ENCODE measurements around the gene RCOR2.
A peak's percentile ranks its signal among the peaks of the same experiment; 100 is the strongest.

Gene RCOR2

GRCh38 chr11:63911440-63911839 lies 5.5 kb downstream of the RCOR2 start:
- H3K36me3 Mint-ChIP-seq (ENCODE audit: low read depth), result peaks cover 7% of the 10 kb centered on the region
- no peaks in the 10 kb centered on the region for H3K27me3 Mint-ChIP-seq (ENCODE audit: low read depth)

GRCh38 chr11:63910675-63911074 lies 6.3 kb downstream of the RCOR2 start:
- TF ChIP-seq CTCF (IDR thresholded peaks at IDR 0.05; ENCODE audit: unreplicated experiment in 3 of 3), result no peak
- H3K36me3 Mint-ChIP-seq (ENCODE audit: low read depth), result peaks cover 11% of the 10 kb centered on the region

More at GRCh38 chr11:63911440-63911839, 5.5 kb downstream of the RCOR2 start:
- H3K4me1 Mint-ChIP-seq, result peaks cover 34% of the 10 kb centered on the region
- TF ChIP-seq CTCF (IDR thresholded peaks at IDR 0.05; ENCODE audit: unreplicated experiment in 3 of 3), result no peak
- H3K27ac Mint-ChIP-seq, result peak overlapping the region in 2 of 3 experiments; percentile 11 to 68
- H3K9me3 Mint-ChIP-seq, result no peaks in the 10 kb centered on the region
- no peak overlapping the region for H3K4me3 Mint-ChIP-seq

GRCh38 chr11:63909591-63910506 lies 7.1 kb downstream of the RCOR2 start:
- no peak for TF ChIP-seq CTCF (IDR thresholded peaks at IDR 0.05; ENCODE audit: unreplicated experiment in 3 of 3)
- H3K27ac Mint-ChIP-seq, result peak overlapping the region; percentile 40 to 59 (median 46)
- H3K27me3 Mint-ChIP-seq (ENCODE audit: low read depth), result no peaks in the 10 kb centered on the region
- H3K4me1 Mint-ChIP-seq, result peaks cover 34% of the 10 kb centered on the region
- no peaks in the 10 kb centered on the region for H3K9me3 Mint-ChIP-seq
- H3K4me3 Mint-ChIP-seq, result peak overlapping the region in 1 of 3 experiments; percentile 40
- peaks cover 18% of the 10 kb centered on the region for H3K36me3 Mint-ChIP-seq (ENCODE audit: low read depth)

More at GRCh38 chr11:63910675-63911074, 6.3 kb downstream of the RCOR2 start:
- H3K4me3 Mint-ChIP-seq, result peak overlapping the region in 1 of 3 experiments; percentile 32
- no peaks in the 10 kb centered on the region for H3K9me3 Mint-ChIP-seq
- peaks cover 34% of the 10 kb centered on the region for H3K4me1 Mint-ChIP-seq
- H3K27ac Mint-ChIP-seq, result peak overlapping the region; percentile 68 to 81 (median 80)
- no peaks in the 10 kb centered on the region for H3K27me3 Mint-ChIP-seq (ENCODE audit: low read depth)

- no peak for TF ChIP-seq CTCF (IDR thresholded peaks at IDR 0.05; ENCODE audit: unreplicated experiment in 3 of 3)
- H3K27ac Mint-ChIP-seq, result peak overlapping the region; percentile 47 to 68 (median 49)
- H3K4me1 Mint-ChIP-seq, result peaks cover 34% of the 10 kb centered on the region
- peaks cover 21% of the 10 kb centered on the region for H3K36me3 Mint-ChIP-seq (ENCODE audit: low read depth)
- H3K27me3 Mint-ChIP-seq (ENCODE audit: low read depth), result no peaks in the 10 kb centered on the region
- H3K4me3 Mint-ChIP-seq, result peak overlapping the region in 2 of 3 experiments; percentile 39 to 41
- no peaks in the 10 kb centered on the region for H3K9me3 Mint-ChIP-seq
Observed at GRCh38 chr11:63908631-63909401, 8.1 kb downstream of the RCOR2 start.

GRCh38 chr11:63907808-63908530 lies 9.0 kb downstream of the RCOR2 start:
- peak overlapping the region in 1 of 3 experiments; percentile 45 for H3K27ac Mint-ChIP-seq
- H3K27me3 Mint-ChIP-seq (ENCODE audit: low read depth), result no peaks in the 10 kb centered on the region
- peaks cover 29% of the 10 kb centered on the region for H3K36me3 Mint-ChIP-seq (ENCODE audit: low read depth)
- H3K4me3 Mint-ChIP-seq, result peak overlapping the region in 1 of 3 experiments; percentile 13
- H3K9me3 Mint-ChIP-seq, result no peaks in the 10 kb centered on the region
- peaks cover 34% of the 10 kb centered on the region for H3K4me1 Mint-ChIP-seq
- no peak for TF ChIP-seq CTCF (IDR thresholded peaks at IDR 0.05; ENCODE audit: unreplicated experiment in 3 of 3)
